IMR-90 (cell line): ENCODE results near the gene IFNA8.
"Not testable (repeated sequence)": the region's sequence is repeated elsewhere in the genome, so short reads cannot be mapped to it uniquely, and the experiment has no call there.

Source experiments
- CTCF ChIP-seq: conservative IDR thresholded peaks from 2 replicates; pipeline ENCODE4 v1.5.1; 2012; ENCODE audit warnings: mild to moderate bottlenecking, low read depth, low read length, improper control_type of control experiment
- MAFK ChIP-seq: IDR thresholded peaks from 2 replicates; pipeline ENCODE4 v1.6.1; 2012; ENCODE audit warnings: low read depth, low read length, improper control_type of control experiment
- POLR2A ChIP-seq: IDR thresholded peaks from 2 replicates; pipeline ENCODE4 v1.6.1; 2012; ENCODE audit warnings: mild to moderate bottlenecking, low read depth, low read length
- RAD21 ChIP-seq: IDR thresholded peaks from 2 replicates; pipeline ENCODE4 v1.6.1; 2012; ENCODE audit warnings: low read length, improper control_type of control experiment
- RFX5 ChIP-seq: IDR thresholded peaks from 2 replicates; pipeline ENCODE4 v1.8.0; 2012; ENCODE audit warnings: low read depth, mild to moderate bottlenecking, low read length, moderate library complexity
- SMC3 ChIP-seq: fragments of 150-350 bp; IDR thresholded peaks from 2 replicates; pipeline ENCODE4 v1.6.1; 2016; ENCODE audit warnings: low read depth, mild to moderate bottlenecking, antibody characterized with exemption, low read length, moderate library complexity

- not testable (repeated sequence) for TF ChIP-seq CTCF, MAFK, POLR2A, SMC3, RFX5, RAD21
Measured at GRCh38 chr9:21367169-21367568, 41.7 kb upstream of the IFNA8 start.
